Dedifferentiated amniotic fluid mesenchymal stem cell (primary cell): ENCODE results near the gene PDE6H.
A peak's percentile ranks its signal among the peaks of the same experiment; 100 is the strongest.

Experiments
- DNase-seq: peaks from one replicate; pipeline ENCODE4 v3.0.0-alpha.2; 2016; ENCODE audit errors: extremely low spot score

Gene PDE6H

GRCh38 chr12:14972816-14973215, at the start of gene PDE6H:
TSS of gene PDE6H (plus strand) at chr12:14973042. CDS start at chr12:14978013, 4,971 bp downstream.
- no peak for DNase-seq

- DNase-seq = no peak
Observed at GRCh38 chr12:14923944-14924343, 48.9 kb upstream of the PDE6H start.

GRCh38 chr12:14924541-14924940, 48.3 kb upstream of the PDE6H start:
- DNase-seq = no peak

- no peak for DNase-seq
Observed at GRCh38 chr12:14927267-14927666, 45.6 kb upstream of the PDE6H start.

- no peak for DNase-seq
Observed at GRCh38 chr12:14928931-14929330, 43.9 kb upstream of the PDE6H start.

GRCh38 chr12:14930299-14930698, 42.5 kb upstream of the PDE6H start:
- DNase-seq = no peak

- no peak for DNase-seq
Observed at GRCh38 chr12:14931359-14931758, 41.5 kb upstream of the PDE6H start.

- no peak for DNase-seq
Observed at GRCh38 chr12:14931791-14932560, 40.9 kb upstream of the PDE6H start.

GRCh38 chr12:14934511-14934910, 38.3 kb upstream of the PDE6H start:
- DNase-seq = no peak

GRCh38 chr12:14935031-14935430, 37.8 kb upstream of the PDE6H start:
- no peak for DNase-seq

GRCh38 chr12:14936224-14936861, 36.5 kb upstream of the PDE6H start:
- no peak for DNase-seq

GRCh38 chr12:14937014-14937413, 35.8 kb upstream of the PDE6H start:
- no peak for DNase-seq

GRCh38 chr12:14937689-14938088, 35.2 kb upstream of the PDE6H start:
- DNase-seq = no peak

GRCh38 chr12:14938301-14938700, 34.5 kb upstream of the PDE6H start, which contains the start of gene ERP27:
TSS of gene ERP27 (minus strand) at chr12:14938537. CDS start at chr12:14938508, 29 bp downstream.
- DNase-seq = no peak

- DNase-seq = no peak
Observed at GRCh38 chr12:14941369-14941768, 31.5 kb upstream of the PDE6H start.

GRCh38 chr12:14942196-14942931, 30.5 kb upstream of the PDE6H start:
- DNase-seq = no peak

- no peak for DNase-seq
Observed at GRCh38 chr12:14946162-14946561, 26.7 kb upstream of the PDE6H start.

GRCh38 chr12:14946861-14947260, 26.0 kb upstream of the PDE6H start:
- DNase-seq = no peak

- peak; percentile 17 for DNase-seq
Observed at GRCh38 chr12:14948672-14949071, 24.2 kb upstream of the PDE6H start.

GRCh38 chr12:14949631-14950030, 23.2 kb upstream of the PDE6H start:
- no peak for DNase-seq

GRCh38 chr12:14950421-14950820, 22.4 kb upstream of the PDE6H start:
- DNase-seq = no peak

GRCh38 chr12:14950982-14951746, 21.7 kb upstream of the PDE6H start:
- DNase-seq = no peak
